Left lung (tissue), 10 donors: ENCODE data around the gene SND1. TPM values are rescaled to one million over a fixed set of nuclear protein-coding genes. Genes with fewer than 3 reads are reported as not detected.

Experiments used
- ATAC-seq: fragments of 200-7000 bp; cut with Tn5 transposase; one replicate; pipeline ENCODE4 v1.9.1; 2020; ENCODE audit warnings: moderate library complexity
- DNase-seq, 4 donors: peaks; one replicate each; pipeline ENCODE4 v3.0.0-alpha.2; 2013 to 2020
- H3K27ac ChIP-seq, 2 donors: fragments of 200-600 bp; sonication (generic) in 1 of 2; one replicate each; pipeline versions ENCODE4 v1.5.0 to v1.8.0; 2020 to 2021
- H3K27me3 ChIP-seq, 2 donors: fragments of 200-600 bp; sonication (generic) in 1 of 2; one replicate each; pipeline versions ENCODE4 v1.5.0 to v1.8.0; 2020 to 2021
- H3K36me3 ChIP-seq, 2 donors: fragments of 200-600 bp; sonication (generic) in 1 of 2; one replicate each; pipeline versions ENCODE4 v1.5.0 to v1.8.0; 2020 to 2021
- H3K4me1 ChIP-seq, 2 donors: fragments of 200-600 bp; one replicate each; pipeline ENCODE4 v1.8.0; 2021
- H3K4me3 ChIP-seq, 2 donors: fragments of 200-600 bp; sonication (generic) in 1 of 2; one replicate each; pipeline versions ENCODE4 v1.5.0 to v1.8.0; 2020 to 2021; ENCODE audit warnings: mild to moderate bottlenecking in 1 of 2
- H3K9me3 ChIP-seq, 2 donors: fragments of 200-600 bp; sonication (generic) in 1 of 2; one replicate each; pipeline versions ENCODE4 v1.5.0 to v1.8.0; 2020 to 2021
- intact Hi-C, 2 donors: fragments of 100-400 bp; cut with DNase I; formaldehyde crosslinking; loops; one replicate each; pipeline versions ENCODE4 v1.11.2 to v1.14.2; 2022
- polyA plus RNA-seq, 6 donors: library from polyadenylated mRNA; unstranded; fragments of 120-200 nt; gene quantifications; one replicate each; pipeline ENCODE4 v1.2.1, GENCODE V29; 2013; ENCODE audit not compliant: insufficient read length in 6 of 6
- total RNA-seq, 2 donors: library from RNA; stranded (reverse); fragmentation: NEBNext Ultra II Directional; extraction: Animal tissue kit (Norgen Biotek cat#: 25700); gene quantifications; one replicate each; pipeline ENCODE4 v1.2.1, GENCODE V29; 2021
- TF ChIP-seq, protein P1 (sequence below), 2 donors: fragments of 200-600 bp; sonication (generic) in 1 of 2; IDR thresholded peaks; one replicate each; pipeline versions ENCODE4 v1.5.0 to v1.8.0; 2021; ENCODE audit warnings: antibody characterized with exemption in 2 of 2
- donor health status: DM: no; HTN: yes; CAD: no.
- donor health status: DM: no; HTN: no; CAD: no.

SND1 gene
- total and polyA plus RNA-seq, 8 donors = 141 to 229 (median 156) TPM

GRCh38 chr7:128045158-128045557 is 393.2 kb downstream of the SND1 start:
- H3K9me3 ChIP-seq = no peaks in the 10 kb centered on the region
- intact Hi-C loops = no loop called here

DNA sequence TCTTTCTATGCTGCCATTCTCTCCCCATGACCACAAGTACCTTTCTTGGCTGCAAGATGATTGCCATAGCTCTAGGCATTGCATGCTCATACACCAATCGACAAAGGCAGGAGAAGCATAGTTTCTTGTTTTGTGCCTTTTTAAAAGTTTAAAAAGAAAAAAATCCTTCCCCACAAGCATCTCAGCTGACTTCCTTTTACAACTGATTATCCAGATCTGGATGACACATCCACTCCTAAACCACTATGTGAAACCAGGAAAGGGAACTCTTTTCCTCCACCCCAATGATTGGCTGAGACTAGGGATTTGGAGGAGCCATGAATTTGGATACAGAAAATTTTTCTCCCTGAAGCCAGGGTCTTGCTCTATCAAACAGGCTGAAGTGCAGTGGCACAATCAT is 393.8 kb downstream of the SND1 start:
- TF ChIP-seq, protein P1, sequence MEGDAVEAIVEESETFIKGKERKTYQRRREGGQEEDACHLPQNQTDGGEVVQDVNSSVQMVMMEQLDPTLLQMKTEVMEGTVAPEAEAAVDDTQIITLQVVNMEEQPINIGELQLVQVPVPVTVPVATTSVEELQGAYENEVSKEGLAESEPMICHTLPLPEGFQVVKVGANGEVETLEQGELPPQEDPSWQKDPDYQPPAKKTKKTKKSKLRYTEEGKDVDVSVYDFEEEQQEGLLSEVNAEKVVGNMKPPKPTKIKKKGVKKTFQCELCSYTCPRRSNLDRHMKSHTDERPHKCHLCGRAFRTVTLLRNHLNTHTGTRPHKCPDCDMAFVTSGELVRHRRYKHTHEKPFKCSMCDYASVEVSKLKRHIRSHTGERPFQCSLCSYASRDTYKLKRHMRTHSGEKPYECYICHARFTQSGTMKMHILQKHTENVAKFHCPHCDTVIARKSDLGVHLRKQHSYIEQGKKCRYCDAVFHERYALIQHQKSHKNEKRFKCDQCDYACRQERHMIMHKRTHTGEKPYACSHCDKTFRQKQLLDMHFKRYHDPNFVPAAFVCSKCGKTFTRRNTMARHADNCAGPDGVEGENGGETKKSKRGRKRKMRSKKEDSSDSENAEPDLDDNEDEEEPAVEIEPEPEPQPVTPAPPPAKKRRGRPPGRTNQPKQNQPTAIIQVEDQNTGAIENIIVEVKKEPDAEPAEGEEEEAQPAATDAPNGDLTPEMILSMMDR (IDR thresholded peaks at IDR 0.05) = no peak
- Histone ChIP-seq H3K4me3 (no peak overlapping the region), H3K4me1 (peaks cover 0 to 7% of the 10 kb centered on the region in 2 donors), H3K27me3 (no peaks in the 10 kb centered on the region), H3K27ac (no peak overlapping the region), H3K36me3 (no peaks in the 10 kb centered on the region), H3K9me3 (no peaks in the 10 kb centered on the region)
- DNase-seq (no peak), ATAC-seq (peak; percentile 24)
- intact Hi-C loops = no loop called here

More at GRCh38 chr7:128045158-128045557, 393.2 kb downstream of the SND1 start:
- H3K36me3 ChIP-seq = no peaks in the 10 kb centered on the region
- no peaks in the 10 kb centered on the region for H3K27me3 ChIP-seq
- ATAC-seq (peak; percentile 13), DNase-seq (no peak)
- TF ChIP-seq, protein P1 (IDR thresholded peaks at IDR 0.05) = no peak
- no peak overlapping the region for H3K4me3 ChIP-seq
- H3K27ac ChIP-seq = no peak overlapping the region
- peaks cover 0 to 10% of the 10 kb centered on the region in 2 donors for H3K4me1 ChIP-seq

DNA sequence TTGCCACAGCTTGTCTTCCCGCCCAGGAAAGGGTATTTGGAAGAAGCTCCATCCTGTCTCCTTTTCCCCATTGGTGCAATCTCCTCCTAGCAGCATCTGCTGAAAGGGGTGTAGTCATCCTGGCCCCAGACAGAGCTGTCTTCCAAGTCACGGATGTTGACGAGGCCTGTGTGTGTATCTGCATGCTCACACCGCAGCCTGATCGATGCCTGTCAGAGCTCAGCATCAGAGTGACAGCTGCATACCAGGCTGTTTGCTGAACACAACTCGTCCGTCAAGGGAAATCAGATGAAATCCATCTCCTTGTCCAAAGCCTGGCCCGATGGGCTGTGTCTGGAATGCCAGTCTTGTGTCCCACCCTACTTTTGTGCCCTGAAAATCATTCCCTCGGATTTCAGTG is 400.4 kb downstream of the SND1 start:
- H3K9me3 ChIP-seq = no peaks in the 10 kb centered on the region
- TF ChIP-seq, protein P1 (IDR thresholded peaks at IDR 0.05) = no peak
- no peak overlapping the region for H3K27ac ChIP-seq
- H3K4me1 ChIP-seq = peaks cover 0 to 13% of the 10 kb centered on the region in 2 donors
- intact Hi-C loops = no loop called here
- H3K36me3 ChIP-seq = peaks cover 0 to 20% of the 10 kb centered on the region in 2 donors
- H3K27me3 ChIP-seq = no peaks in the 10 kb centered on the region
- DNase-seq (no peak), ATAC-seq (no peak)
- H3K4me3 ChIP-seq = no peak overlapping the region

- ATAC-seq (peak; percentile 30), DNase-seq (peak in 1 of 4 donors; percentile 37)
- Histone ChIP-seq H3K27ac (no peak overlapping the region), H3K9me3 (no peaks in the 10 kb centered on the region), H3K4me1 (peaks cover 0 to 13% of the 10 kb centered on the region in 2 donors), H3K4me3 (no peak overlapping the region), H3K27me3 (no peaks in the 10 kb centered on the region), H3K36me3 (peaks cover 0 to 20% of the 10 kb centered on the region in 2 donors)
- intact Hi-C loops = no loop called here
- TF ChIP-seq, protein P1 (IDR thresholded peaks at IDR 0.05) = no peak
Measured at GRCh38 chr7:128053023-128053422, 401.0 kb downstream of the SND1 start.

GRCh38 chr7:128053991-128054390 is 402.0 kb downstream of the SND1 start:
- Histone ChIP-seq H3K36me3 (peaks cover 0 to 20% of the 10 kb centered on the region in 2 donors), H3K27me3 (no peaks in the 10 kb centered on the region), H3K9me3 (no peaks in the 10 kb centered on the region), H3K4me3 (no peak overlapping the region), H3K4me1 (peaks cover 0 to 13% of the 10 kb centered on the region in 2 donors), H3K27ac (no peak overlapping the region)
- DNase-seq (no peak), ATAC-seq (no peak)
- intact Hi-C loops = no loop called here
- TF ChIP-seq, protein P1 (IDR thresholded peaks at IDR 0.05) = no peak
